IMR-90 (cell line): ENCODE measurements around the gene MAN2A2.

Source experiments
- CTCF ChIP-seq: conservative IDR thresholded peaks from 2 replicates; pipeline ENCODE4 v1.5.1; 2012; ENCODE audit warnings: mild to moderate bottlenecking, low read depth, low read length, improper control_type of control experiment
- FOS ChIP-seq: fragments of 150-350 bp; IDR thresholded peaks from 2 replicates; pipeline ENCODE4 v1.6.1; 2016; ENCODE audit warnings: low read depth, low read length
- RAD21 ChIP-seq: IDR thresholded peaks from 2 replicates; pipeline ENCODE4 v1.6.1; 2012; ENCODE audit warnings: low read length, improper control_type of control experiment

DNA sequence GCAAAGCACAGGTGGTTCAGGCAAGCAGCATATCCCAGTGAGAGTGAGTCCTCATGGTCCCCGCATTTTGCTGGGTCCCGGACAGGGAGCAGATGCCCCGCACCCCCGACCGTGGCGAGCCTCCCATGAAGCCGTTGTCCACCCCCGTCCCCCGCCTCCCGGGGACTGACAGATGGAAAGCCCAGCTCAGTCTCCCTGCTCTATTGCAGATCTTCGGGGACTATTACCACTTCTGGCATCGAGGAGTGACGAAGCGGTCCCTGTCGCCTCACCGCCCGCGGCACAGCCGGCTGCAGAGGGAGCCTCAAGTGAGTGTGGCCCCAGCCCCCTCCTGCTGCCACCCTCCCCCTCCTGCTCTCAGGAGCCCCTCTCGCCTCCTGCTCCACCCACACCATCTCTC lies 27.1 kb upstream of the MAN2A2 start:
- TF ChIP-seq CTCF (no peak), RAD21 (no peak), FOS (no peak)
